ENCODE results near the gene GREB1.

DNA sequence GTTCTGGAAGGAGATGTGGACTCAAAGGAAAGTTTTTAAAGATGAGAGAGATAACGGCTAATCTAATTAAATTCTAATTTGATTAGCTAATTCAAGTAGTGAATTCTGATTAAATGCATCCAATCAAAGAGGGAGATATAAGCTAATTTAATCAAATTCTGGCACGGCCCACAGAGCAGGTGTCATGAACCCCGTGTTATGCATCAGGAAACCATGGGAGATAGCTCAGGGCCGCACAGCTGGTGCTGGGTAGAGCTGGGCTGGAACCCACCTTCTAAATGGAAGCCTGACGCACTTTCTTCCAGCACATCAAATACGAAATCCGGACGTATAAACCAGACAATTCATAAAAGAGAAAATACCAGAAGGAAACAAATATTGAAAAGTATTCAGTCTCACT, 57.2 kb downstream of the GREB1 start:
- TF ChIP-seq EZH2 (IDR thresholded peaks at IDR 0.05; ENCODE audit: low read depth, unreplicated experiment), result no peak
- TF ChIP-seq, protein P1, sequence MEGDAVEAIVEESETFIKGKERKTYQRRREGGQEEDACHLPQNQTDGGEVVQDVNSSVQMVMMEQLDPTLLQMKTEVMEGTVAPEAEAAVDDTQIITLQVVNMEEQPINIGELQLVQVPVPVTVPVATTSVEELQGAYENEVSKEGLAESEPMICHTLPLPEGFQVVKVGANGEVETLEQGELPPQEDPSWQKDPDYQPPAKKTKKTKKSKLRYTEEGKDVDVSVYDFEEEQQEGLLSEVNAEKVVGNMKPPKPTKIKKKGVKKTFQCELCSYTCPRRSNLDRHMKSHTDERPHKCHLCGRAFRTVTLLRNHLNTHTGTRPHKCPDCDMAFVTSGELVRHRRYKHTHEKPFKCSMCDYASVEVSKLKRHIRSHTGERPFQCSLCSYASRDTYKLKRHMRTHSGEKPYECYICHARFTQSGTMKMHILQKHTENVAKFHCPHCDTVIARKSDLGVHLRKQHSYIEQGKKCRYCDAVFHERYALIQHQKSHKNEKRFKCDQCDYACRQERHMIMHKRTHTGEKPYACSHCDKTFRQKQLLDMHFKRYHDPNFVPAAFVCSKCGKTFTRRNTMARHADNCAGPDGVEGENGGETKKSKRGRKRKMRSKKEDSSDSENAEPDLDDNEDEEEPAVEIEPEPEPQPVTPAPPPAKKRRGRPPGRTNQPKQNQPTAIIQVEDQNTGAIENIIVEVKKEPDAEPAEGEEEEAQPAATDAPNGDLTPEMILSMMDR (conservative IDR thresholded peaks at IDR 0.05; ENCODE audit: low read depth in 2 of 2), result no peak
